IMR-90 (cell line): ENCODE measurements around the gene ADARB2. TPM values are rescaled to one million over a fixed set of nuclear protein-coding genes. Genes with fewer than 3 reads are reported as not detected.

ENCODE experiments used
- ATAC-seq: fragments of 200-7000 bp; cut with Tn5 transposase; 2 replicates; pipeline ENCODE4 v1.9.1; 2020; ENCODE audit warnings: low read depth, mild to moderate bottlenecking, moderate library complexity
- BruUV-seq: library from RNA; stranded (reverse); fragments of 400-500 nt; replicated peaks from 2 replicates; lab custom pipeline; 2021; lab: Mats Ljungman, UMichigan
- CTCF ChIA-PET: fragments of 300-600 bp; formaldehyde crosslinking; extraction: SDS; loops from one replicate; lab custom pipeline; 2021; ENCODE audit warnings: antibody characterized with exemption; lab: Yijun Ruan, JAX
- POLR2A ChIA-PET: fragments of 300-600 bp; sonication (Branson Sonifier 250); formaldehyde crosslinking; loops from one replicate; lab custom pipeline; 2022; ENCODE audit warnings: antibody characterized with exemption; ENCODE audit not compliant: unreplicated experiment; lab: Charles Lee
- DNase-seq: peaks from one replicate; pipeline ENCODE4 v3.0.0; 2013
- H2AFZ ChIP-seq: replicated peaks from 2 replicates; pipeline ENCODE3; 2013; ENCODE audit warnings: low read length, mild to moderate bottlenecking; ENCODE audit not compliant: poor library complexity
- H2AK5ac ChIP-seq: 2 replicates; pipeline ENCODE4 v1.6.1; 2013; ENCODE audit warnings: low read depth, low read length, inconsistent platforms
- H2AK9ac ChIP-seq: replicated peaks from 2 replicates; pipeline ENCODE3; 2013; ENCODE audit warnings: mild to moderate bottlenecking, low read depth, low read length, moderate library complexity; ENCODE audit not compliant: poor library complexity
- H2BK120ac ChIP-seq: 2 replicates; pipeline ENCODE4 v1.6.1; 2013; ENCODE audit warnings: low read depth, low read length, inconsistent platforms
- H2BK15ac ChIP-seq: 3 replicates; pipeline ENCODE4 v1.6.1; 2013; ENCODE audit warnings: low read depth, low read length, inconsistent platforms
- H2BK20ac ChIP-seq: 2 replicates; pipeline ENCODE4 v1.6.1; 2013; ENCODE audit warnings: low read depth, mild to moderate bottlenecking, inconsistent platforms, low read length, moderate library complexity
- H2BK5ac ChIP-seq: 2 replicates; pipeline ENCODE4 v1.6.1; 2013; ENCODE audit warnings: mild to moderate bottlenecking, low read depth, low read length, inconsistent platforms; ENCODE audit not compliant: poor library complexity, severe bottlenecking
- H3K14ac ChIP-seq: replicated peaks from 2 replicates; pipeline ENCODE4 v1.6.1; 2013; ENCODE audit warnings: low read depth, low read length, inconsistent platforms
- H3K18ac ChIP-seq: 2 replicates; pipeline ENCODE4 v1.6.1; 2013; ENCODE audit warnings: low read depth, low read length, control low read depth
- H3K23ac ChIP-seq: 2 replicates; pipeline ENCODE4 v1.6.1; 2013; ENCODE audit warnings: low read depth, low read length, inconsistent platforms
- H3K27ac ChIP-seq: 2 replicates; pipeline ENCODE4 v1.5.1; 2013; ENCODE audit warnings: mild to moderate bottlenecking, control low read depth, low read length; ENCODE audit not compliant: insufficient read depth
- H3K27me3 ChIP-seq: 2 replicates; pipeline ENCODE4 v1.6.1; 2013; ENCODE audit warnings: low read length; ENCODE audit not compliant: control insufficient read depth, insufficient read depth
- H3K36me3 ChIP-seq: 2 replicates; pipeline ENCODE4 v1.6.1; 2013; ENCODE audit warnings: low read length, mixed read lengths; ENCODE audit not compliant: control insufficient read depth, insufficient read depth
- H3K4ac ChIP-seq: 2 replicates; pipeline ENCODE4 v1.6.1; 2013; ENCODE audit warnings: low read depth, low read length, inconsistent platforms
- H3K4me1 ChIP-seq: 2 replicates; pipeline ENCODE4 v1.6.1; 2013; ENCODE audit warnings: low read length, mixed read lengths; ENCODE audit not compliant: control insufficient read depth, insufficient read depth
- H3K4me2 ChIP-seq: 2 replicates; pipeline ENCODE4 v1.6.1; 2013; ENCODE audit warnings: low read depth, mild to moderate bottlenecking, control low read depth, low read length, moderate library complexity
- H3K4me3 ChIP-seq: 2 replicates; pipeline ENCODE4 v1.5.1; 2013; ENCODE audit warnings: low read depth, mild to moderate bottlenecking, control low read depth, low read length, moderate library complexity; ENCODE audit not compliant: insufficient read depth
- H3K56ac ChIP-seq: 2 replicates; pipeline ENCODE4 v1.6.1; 2013; ENCODE audit warnings: low read length, inconsistent platforms; ENCODE audit not compliant: insufficient read depth; ENCODE audit errors: extremely low read depth
- H3K79me1 ChIP-seq, 2 experiments: 2 replicates each; pipeline ENCODE4 v1.6.1; 2013; ENCODE audit warnings: low read length in 2 of 2, inconsistent platforms in 1 of 2, low read depth in 1 of 2
- H3K9ac ChIP-seq: 2 replicates; pipeline ENCODE4 v1.6.1; 2013; ENCODE audit warnings: low read depth, low read length, control low read depth
- H3K9me1 ChIP-seq: 2 replicates; pipeline ENCODE4 v1.6.1; 2013; ENCODE audit warnings: low read length, inconsistent platforms; ENCODE audit not compliant: insufficient read depth
- H3K9me3 ChIP-seq: 2 replicates; pipeline ENCODE4 v1.6.1; 2013; ENCODE audit warnings: low read length; ENCODE audit not compliant: control insufficient read depth, insufficient read depth
- H4K20me1 ChIP-seq: 2 replicates; pipeline ENCODE4 v1.6.1; 2013; ENCODE audit warnings: low read length, inconsistent platforms; ENCODE audit not compliant: insufficient read depth
- H4K5ac ChIP-seq: 2 replicates; pipeline ENCODE4 v1.6.1; 2013; ENCODE audit warnings: mild to moderate bottlenecking, low read depth, low read length, control low read depth
- H4K8ac ChIP-seq, 2 experiments: 2 replicates each; pipeline ENCODE4 v1.6.1; 2013; ENCODE audit warnings: low read depth in 2 of 2, low read length in 2 of 2, control low read depth in 1 of 2, inconsistent platforms in 1 of 2
- H4K91ac ChIP-seq: 2 replicates; pipeline ENCODE4 v1.6.1; 2013; ENCODE audit warnings: low read depth, low read length, inconsistent platforms; ENCODE audit not compliant: insufficient read depth
- CHD1 ChIP-seq: IDR thresholded peaks from 2 replicates; pipeline ENCODE4 v1.6.1; 2012; ENCODE audit warnings: low read depth, low read length, improper control_type of control experiment
- FOS ChIP-seq: fragments of 150-350 bp; IDR thresholded peaks from 2 replicates; pipeline ENCODE4 v1.6.1; 2016; ENCODE audit warnings: low read depth, low read length
- MAFK ChIP-seq: IDR thresholded peaks from 2 replicates; pipeline ENCODE4 v1.6.1; 2012; ENCODE audit warnings: low read depth, low read length, improper control_type of control experiment
- MAZ ChIP-seq: IDR thresholded peaks from 2 replicates; pipeline ENCODE4 v1.6.1; 2012; ENCODE audit warnings: low read depth, mild to moderate bottlenecking, low read length, improper control_type of control experiment, moderate library complexity, borderline replicate concordance
- MXI1 ChIP-seq: IDR thresholded peaks from 2 replicates; pipeline ENCODE4 v1.6.1; 2012; ENCODE audit warnings: low read depth, mild to moderate bottlenecking, low read length, moderate library complexity, borderline replicate concordance
- POLR2A ChIP-seq: IDR thresholded peaks from 2 replicates; pipeline ENCODE4 v1.6.1; 2012; ENCODE audit warnings: mild to moderate bottlenecking, low read depth, low read length
- RAD21 ChIP-seq: IDR thresholded peaks from 2 replicates; pipeline ENCODE4 v1.6.1; 2012; ENCODE audit warnings: low read length, improper control_type of control experiment
- RCOR1 ChIP-seq: IDR thresholded peaks from 2 replicates; pipeline ENCODE4 v1.6.1; 2012; ENCODE audit warnings: mild to moderate bottlenecking, low read length, improper control_type of control experiment; ENCODE audit not compliant: insufficient replicate concordance
- RFX5 ChIP-seq: IDR thresholded peaks from 2 replicates; pipeline ENCODE4 v1.8.0; 2012; ENCODE audit warnings: low read depth, mild to moderate bottlenecking, low read length, moderate library complexity
- SMC3 ChIP-seq: fragments of 150-350 bp; IDR thresholded peaks from 2 replicates; pipeline ENCODE4 v1.6.1; 2016; ENCODE audit warnings: low read depth, mild to moderate bottlenecking, antibody characterized with exemption, low read length, moderate library complexity
- WGBS, 2 experiments: methylation state at CpG; one replicate each; pipeline versions ENCODE4 v1.1.5 to v1.1.7; 2013; ENCODE audit warnings: missing lambda C conversion rate in 2 of 2; ENCODE audit not compliant: insufficient read length in 1 of 2; ENCODE audit errors: extremely low coverage in 2 of 2; 5-methylcytosine and 5-hydroxymethylcytosine counted together
- dilution Hi-C: fragments of 300-500 bp; cut with HindIII; formaldehyde crosslinking; loops from one replicate; pipeline ENCODE4 v1.14.3; 2018; ENCODE audit warnings: low sequenced_read_pairs; ENCODE audit not compliant: unreplicated experiment
- in situ Hi-C: fragments of 300-500 bp; cut with MboI; formaldehyde crosslinking; loops from 3 replicates; pipeline ENCODE4 v1.14.3; 2019; ENCODE audit warnings: low sequenced_read_pairs, inconsistent platforms, mixed read lengths
- intact Hi-C: fragments of 100-400 bp; cut with micrococcal nuclease; formaldehyde crosslinking; loops from 2 replicates; pipeline ENCODE4 v1.10.0; 2022
- polyA plus RNA-seq, 3 experiments: library from polyadenylated mRNA; depleted of rRNA; stranded (reverse); fragments of >200 nt; gene quantifications; 2 replicates each; pipeline ENCODE4 v1.2.3, GENCODE V29; 2012; ENCODE audit warnings: low replicate concordance in 1 of 3
- total RNA-seq: library from RNA; depleted of rRNA; stranded (reverse); fragments of >200 nt; gene quantifications from 2 replicates; pipeline ENCODE4 v1.2.3, GENCODE V29; 2012
- TF ChIP-seq, protein P1 (sequence below): fragments of 150-350 bp; IDR thresholded peaks from 2 replicates; pipeline ENCODE4 v1.6.1; 2017; ENCODE audit warnings: mild to moderate bottlenecking, antibody characterized with exemption, low read length, low read depth
- TF ChIP-seq, protein P2 (sequence below): conservative IDR thresholded peaks from 2 replicates; pipeline ENCODE4 v1.5.1; 2012; ENCODE audit warnings: mild to moderate bottlenecking, low read depth, low read length, improper control_type of control experiment
- TF ChIP-seq, protein P3 (sequence below): fragments of 150-350 bp; IDR thresholded peaks from 2 replicates; pipeline ENCODE4 v1.6.1; 2016; ENCODE audit warnings: low read depth, mild to moderate bottlenecking, low read length, moderate library complexity, borderline replicate concordance

ADARB2 gene
- total and polyA plus RNA-seq, 2 of the 4 experiments (the other 2 are of a cell fraction): not detected

DNA sequence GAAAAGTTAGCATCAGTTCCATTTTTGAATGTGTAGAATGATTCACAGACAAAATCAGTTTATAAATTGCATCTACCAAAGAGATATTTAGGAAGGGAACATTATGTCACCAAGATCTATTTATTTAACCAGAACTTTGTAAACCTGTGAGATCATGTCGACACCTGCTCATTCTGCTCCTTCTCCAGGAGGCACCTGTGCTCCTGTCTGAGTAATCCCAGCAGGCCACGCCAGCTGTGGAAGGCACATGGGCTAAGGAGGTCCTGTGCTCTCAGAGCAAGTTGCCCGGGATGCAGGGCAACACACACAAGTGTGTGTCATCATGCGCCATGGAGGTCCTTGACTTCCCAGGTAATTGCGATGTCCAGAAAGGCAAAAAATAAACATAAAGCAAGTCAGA is 45.5 kb upstream of the ADARB2 start:
- Histone ChIP-seq H3K27me3 (no peaks in the 10 kb centered on the region), H3K56ac (no peak overlapping the region), H3K23ac (no peak overlapping the region), H3K27ac (no peak overlapping the region), H3K9me1 (no peaks in the 10 kb centered on the region), H3K4me1 (no peaks in the 10 kb centered on the region), H2BK120ac (no peak overlapping the region), H3K4me3 (no peak overlapping the region), H4K8ac (no peak overlapping the region), H3K79me1 (no peaks in the 10 kb centered on the region), H4K91ac (no peak overlapping the region), H3K36me3 (no peaks in the 10 kb centered on the region), H4K20me1 (no peaks in the 10 kb centered on the region), H2BK5ac (no peak overlapping the region), H3K4ac (no peak overlapping the region), H2AK9ac (no peak overlapping the region), H4K5ac (no peak overlapping the region), H2BK15ac (no peak overlapping the region), H3K18ac (no peak overlapping the region), H3K4me2 (no peak overlapping the region), H3K9ac (no peak overlapping the region), H2AFZ (no peak overlapping the region), H3K14ac (no peak overlapping the region), H3K9me3 (peaks cover 23% of the 10 kb centered on the region), H2BK20ac (no peak overlapping the region), H2AK5ac (no peak overlapping the region)
- TF ChIP-seq, protein P1, sequence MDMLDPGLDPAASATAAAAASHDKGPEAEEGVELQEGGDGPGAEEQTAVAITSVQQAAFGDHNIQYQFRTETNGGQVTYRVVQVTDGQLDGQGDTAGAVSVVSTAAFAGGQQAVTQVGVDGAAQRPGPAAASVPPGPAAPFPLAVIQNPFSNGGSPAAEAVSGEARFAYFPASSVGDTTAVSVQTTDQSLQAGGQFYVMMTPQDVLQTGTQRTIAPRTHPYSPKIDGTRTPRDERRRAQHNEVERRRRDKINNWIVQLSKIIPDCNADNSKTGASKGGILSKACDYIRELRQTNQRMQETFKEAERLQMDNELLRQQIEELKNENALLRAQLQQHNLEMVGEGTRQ: no peak
- TF ChIP-seq MAFK (no peak), FOS (no peak), MXI1 (no peak), SMC3 (no peak), RAD21 (no peak), CHD1 (no peak), RFX5 (no peak), MAZ (no peak), RCOR1 (no peak), POLR2A (no peak)
- TF ChIP-seq, protein P2, sequence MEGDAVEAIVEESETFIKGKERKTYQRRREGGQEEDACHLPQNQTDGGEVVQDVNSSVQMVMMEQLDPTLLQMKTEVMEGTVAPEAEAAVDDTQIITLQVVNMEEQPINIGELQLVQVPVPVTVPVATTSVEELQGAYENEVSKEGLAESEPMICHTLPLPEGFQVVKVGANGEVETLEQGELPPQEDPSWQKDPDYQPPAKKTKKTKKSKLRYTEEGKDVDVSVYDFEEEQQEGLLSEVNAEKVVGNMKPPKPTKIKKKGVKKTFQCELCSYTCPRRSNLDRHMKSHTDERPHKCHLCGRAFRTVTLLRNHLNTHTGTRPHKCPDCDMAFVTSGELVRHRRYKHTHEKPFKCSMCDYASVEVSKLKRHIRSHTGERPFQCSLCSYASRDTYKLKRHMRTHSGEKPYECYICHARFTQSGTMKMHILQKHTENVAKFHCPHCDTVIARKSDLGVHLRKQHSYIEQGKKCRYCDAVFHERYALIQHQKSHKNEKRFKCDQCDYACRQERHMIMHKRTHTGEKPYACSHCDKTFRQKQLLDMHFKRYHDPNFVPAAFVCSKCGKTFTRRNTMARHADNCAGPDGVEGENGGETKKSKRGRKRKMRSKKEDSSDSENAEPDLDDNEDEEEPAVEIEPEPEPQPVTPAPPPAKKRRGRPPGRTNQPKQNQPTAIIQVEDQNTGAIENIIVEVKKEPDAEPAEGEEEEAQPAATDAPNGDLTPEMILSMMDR: no peak
- TF ChIP-seq, protein P3, sequence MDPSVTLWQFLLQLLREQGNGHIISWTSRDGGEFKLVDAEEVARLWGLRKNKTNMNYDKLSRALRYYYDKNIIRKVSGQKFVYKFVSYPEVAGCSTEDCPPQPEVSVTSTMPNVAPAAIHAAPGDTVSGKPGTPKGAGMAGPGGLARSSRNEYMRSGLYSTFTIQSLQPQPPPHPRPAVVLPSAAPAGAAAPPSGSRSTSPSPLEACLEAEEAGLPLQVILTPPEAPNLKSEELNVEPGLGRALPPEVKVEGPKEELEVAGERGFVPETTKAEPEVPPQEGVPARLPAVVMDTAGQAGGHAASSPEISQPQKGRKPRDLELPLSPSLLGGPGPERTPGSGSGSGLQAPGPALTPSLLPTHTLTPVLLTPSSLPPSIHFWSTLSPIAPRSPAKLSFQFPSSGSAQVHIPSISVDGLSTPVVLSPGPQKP: no peak
- no TSS peak for BruUV-seq
- intact Hi-C loops: no loop called here
- DNase-seq: no peak
- ATAC-seq: no peak
- 82% methylated on average over 3 of the region's 5 CpGs; no CpG with 5 or more reads in 1 of the 2 experiments for WGBS, 2 experiments
- ChIA-PET POLR2A (no interaction called here), CTCF (no interaction called here)
- in situ Hi-C loops: no loop called here
- dilution Hi-C loops: no loop called here
